Activated CD4-positive, alpha-beta T cell treated with anti-CD3 and anti-CD28 coated beads, Interleukin-2, amount 50 U/mL, for 1 hour (primary cell): Measurements from ENCODE around the gene KRTAP1-4.
"Not testable (repeated sequence)": the region's sequence is repeated elsewhere in the genome, so short reads cannot be mapped to it uniquely, and the experiment has no call there.

Experiments used
- DNase-seq: peaks from one replicate; pipeline ENCODE4 v3.0.0-alpha.2; 2020

KRTAP1-4 gene

DNA sequence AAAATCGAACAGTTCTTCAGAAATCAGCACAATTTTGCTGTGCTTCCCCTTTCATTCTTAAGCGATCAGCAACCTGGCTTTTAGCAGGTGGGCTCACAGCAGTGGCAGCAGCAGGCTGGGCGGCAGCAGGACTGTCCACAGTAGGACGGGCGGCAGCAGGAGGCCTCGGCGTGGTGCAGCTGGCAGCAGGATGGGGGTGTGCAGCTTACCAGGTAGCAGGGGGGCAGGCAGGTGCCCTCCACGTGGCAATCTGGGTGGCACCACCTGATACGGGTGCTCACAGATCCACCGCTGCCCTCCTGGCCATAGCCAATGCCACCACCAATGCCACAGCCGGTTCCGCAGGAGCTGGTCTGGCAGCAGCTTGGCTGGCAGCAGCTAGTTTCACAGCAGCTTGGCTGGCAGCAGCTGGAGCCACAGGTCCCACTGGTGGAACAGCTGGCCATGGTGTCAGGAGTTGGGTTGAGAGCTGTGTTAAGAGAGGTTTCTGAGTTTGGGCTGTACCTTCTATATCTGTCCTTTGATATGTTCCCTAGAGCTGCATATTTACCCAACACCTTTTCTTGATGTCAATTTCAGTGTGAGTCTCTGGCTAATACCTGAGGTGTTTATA is at the start of gene KRTAP1-4:
Gene KRTAP1-4 (minus strand): TSS at position 563 of the 613 bp plus-strand sequence. CDS start 117 bp downstream, at position 446.
- DNase-seq, result no peak

DNA sequence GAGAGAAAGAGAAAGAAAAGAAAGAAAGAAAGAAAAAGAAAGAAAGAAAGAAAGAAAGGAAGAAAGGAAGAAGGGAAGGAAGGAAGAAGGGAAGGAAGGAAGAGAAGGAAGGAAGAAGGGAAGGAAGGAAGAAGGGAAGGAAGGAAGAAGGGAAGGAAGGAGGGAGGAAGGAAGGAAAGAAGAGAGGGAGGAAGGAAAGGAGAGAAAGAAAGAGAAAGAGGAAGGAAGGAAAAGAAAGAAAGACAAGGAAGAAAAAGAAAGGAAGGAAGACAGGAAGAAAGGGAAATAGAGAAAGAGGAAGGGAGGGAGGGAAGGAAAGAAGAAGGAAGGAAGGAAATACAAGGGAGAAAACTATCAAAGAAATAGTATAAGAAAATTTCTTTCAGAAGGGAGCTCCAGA is 46.8 kb upstream of the KRTAP1-4 start:
- no peak for DNase-seq

GRCh38 chr17:41073676-41074075 is 43.7 kb upstream of the KRTAP1-4 start:
- DNase-seq, result no peak

- no peak for DNase-seq
These were observed 41.8 kb upstream of the KRTAP1-4 start for GRCh38 chr17:41071606-41072360.

DNA sequence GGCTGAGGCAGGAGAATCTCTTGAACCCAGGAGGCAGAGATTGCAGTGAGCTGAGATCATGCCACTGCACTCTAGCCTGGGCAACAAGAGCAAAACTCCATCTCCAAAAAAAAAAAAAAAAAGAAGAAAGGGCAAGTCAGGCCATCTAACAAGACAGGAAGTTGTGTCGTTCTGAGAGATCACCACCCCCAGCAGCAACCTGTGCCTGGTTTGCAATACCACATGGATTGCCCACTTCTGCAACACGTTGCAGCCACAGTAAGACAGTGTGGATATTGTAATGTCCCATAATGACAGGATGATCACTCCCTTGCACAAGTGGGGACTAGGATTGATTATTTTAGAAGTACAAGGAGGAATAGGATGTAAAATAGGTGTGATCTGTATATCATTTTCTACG is 39.0 kb upstream of the KRTAP1-4 start:
- DNase-seq, result no peak

GRCh38 chr17:41067281-41067680 is 37.3 kb upstream of the KRTAP1-4 start:
- DNase-seq, result no peak

- no peak for DNase-seq
These were observed 36.0 kb upstream of the KRTAP1-4 start, which contains the start of gene KRTAP2-4 for GRCh38 chr17:41065829-41066624. Gene KRTAP2-4 (minus strand): TSS chr17:41065879. CDS start chr17:41065845, 34 bp downstream.

DNA sequence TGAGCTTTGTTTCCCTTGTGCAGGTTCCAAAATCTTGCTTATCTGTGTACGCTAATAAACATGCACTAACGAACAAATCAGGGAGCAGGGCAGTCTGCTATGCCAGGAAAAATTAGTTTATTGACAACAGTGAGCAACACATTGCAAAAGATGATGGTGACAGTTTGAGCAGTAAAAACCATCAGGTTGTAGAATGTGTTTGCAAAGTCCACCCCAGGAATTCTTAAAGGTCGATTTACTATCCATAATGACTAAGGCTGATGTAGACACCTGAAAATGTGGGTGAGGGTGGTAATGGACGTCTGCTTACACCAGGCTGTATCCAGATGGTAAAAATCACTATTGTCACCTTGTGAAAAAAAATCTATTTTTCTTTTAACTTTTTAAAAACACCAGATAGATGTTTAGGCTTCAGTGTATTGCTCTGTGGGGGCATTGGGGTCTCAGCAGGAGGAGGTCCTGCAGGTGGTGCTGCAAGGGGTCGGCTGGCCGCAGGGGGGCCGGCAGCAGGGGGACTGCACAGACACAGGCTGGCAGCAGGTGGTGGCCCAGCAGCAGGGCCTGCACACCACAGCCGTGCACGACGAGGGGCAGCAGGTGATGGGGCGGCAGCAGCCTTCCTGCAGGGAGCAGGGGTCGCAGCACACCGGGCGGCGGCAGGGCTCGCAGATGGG is 35.2 kb upstream of the KRTAP1-4 start:
- not testable (repeated sequence) for DNase-seq

DNA sequence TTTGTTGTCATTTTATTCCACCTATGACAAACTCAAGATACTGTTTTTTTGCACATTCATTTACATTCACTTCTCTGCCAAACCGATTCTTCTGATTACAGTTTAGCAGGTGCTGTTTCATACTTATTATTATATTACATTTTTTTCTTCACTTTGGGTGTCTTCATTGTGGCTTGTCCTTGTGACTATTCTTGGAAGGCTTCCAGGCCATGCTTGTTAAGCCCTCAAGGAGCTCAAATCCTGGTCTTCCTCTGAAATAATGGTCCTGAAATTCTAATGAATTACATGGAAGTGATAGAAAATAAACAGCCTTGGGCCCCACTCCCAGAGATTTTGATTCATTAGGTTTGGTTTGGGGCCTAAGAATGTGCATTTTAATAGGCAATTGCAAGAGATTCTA is 34.3 kb upstream of the KRTAP1-4 start:
- DNase-seq, result no peak

- DNase-seq, result no peak
These were observed 33.5 kb upstream of the KRTAP1-4 start for GRCh38 chr17:41063449-41063848.

DNA sequence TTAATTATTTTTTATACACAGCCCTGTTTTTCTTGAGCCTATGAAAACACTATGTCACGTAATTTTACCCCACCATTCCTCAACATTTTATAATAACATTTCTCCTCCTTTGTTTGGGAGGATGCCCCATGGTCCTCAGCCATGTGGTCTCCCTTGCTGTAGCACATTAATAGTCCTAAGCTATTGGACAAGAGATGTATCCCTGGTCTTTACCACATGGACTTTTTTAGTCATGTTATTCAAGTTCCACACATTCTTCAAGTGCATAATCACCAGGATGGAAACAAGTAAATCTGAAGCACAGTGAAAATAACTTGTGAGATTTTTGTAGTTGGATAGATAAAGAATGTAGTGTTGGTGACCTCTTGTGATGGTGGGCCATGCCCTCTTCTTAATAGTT is 32.0 kb upstream of the KRTAP1-4 start:
- DNase-seq, result no peak

- no peak for DNase-seq
These were observed 30.1 kb upstream of the KRTAP1-4 start, which contains the start of gene KRTAP2-3 for GRCh38 chr17:41060052-41060604. Gene KRTAP2-3 (minus strand): TSS chr17:41060114. CDS start chr17:41060050, 64 bp downstream.

DNA sequence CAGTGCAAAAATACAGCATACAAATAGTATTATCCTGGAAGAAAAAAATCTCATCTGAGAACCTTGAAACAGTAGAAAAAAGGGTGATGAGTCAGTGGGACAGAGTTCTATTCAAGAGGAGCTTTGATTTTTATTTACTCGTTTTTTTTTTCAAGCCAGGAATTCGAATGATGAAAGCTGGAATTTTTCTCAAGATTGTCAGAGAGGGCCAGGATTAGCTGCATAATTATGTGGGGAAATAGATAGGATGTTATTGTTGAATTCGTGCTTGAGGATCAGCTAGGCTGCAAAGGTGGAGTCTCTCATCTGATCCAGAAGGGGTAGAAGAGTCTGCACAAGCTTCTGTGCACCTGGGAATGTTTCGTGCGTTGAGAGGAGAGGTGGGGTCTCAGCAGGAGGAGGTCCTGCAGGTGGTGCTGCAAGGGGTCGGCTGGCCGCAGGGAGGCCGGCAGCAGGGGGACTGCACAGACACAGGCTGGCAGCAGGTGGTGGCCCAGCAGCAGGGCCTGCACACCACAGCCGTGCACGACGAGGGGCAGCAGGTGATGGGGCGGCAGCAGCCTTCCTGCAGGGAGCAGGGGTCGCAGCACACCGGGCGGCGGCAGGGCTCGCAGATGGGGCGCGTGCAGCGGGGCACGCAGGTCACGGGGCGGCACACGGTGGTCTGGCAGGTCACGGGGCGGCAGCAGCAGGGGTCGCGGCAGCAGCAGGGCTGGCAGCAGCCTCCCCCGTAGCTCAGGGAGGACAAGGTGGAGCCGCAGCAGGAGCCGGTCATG is 29.5 kb upstream of the KRTAP1-4 start:
- not testable (repeated sequence) for DNase-seq

GRCh38 chr17:41058741-41059140 is 28.7 kb upstream of the KRTAP1-4 start:
- no peak for DNase-seq

GRCh38 chr17:41057547-41057946 is 27.6 kb upstream of the KRTAP1-4 start:
- no peak for DNase-seq

DNA sequence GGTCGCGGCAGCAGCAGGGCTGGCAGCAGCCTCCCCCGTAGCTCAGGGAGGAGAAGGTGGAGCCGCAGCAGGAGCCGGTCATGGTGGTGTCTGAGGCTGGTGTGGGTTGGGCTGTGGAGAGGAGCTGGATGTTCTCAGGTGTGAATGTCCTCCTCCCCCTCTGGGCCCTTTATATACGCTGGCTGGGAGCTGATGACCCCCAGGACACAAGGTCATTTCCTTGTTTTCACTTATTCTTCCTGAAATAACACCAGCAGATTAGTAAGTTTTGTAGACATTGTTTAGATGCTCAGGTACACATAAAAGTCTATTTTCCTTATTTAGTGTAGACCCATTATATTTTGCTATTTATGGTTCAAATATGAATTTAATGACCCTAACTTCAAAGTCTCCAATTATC is 25.1 kb upstream of the KRTAP1-4 start, which contains the start of gene KRTAP2-2:
Gene KRTAP2-2 (minus strand): TSS at position 101 of the 400 bp plus-strand sequence. CDS start 19 bp downstream, at position 82.
- not testable (repeated sequence) for DNase-seq

- DNase-seq, result not testable (repeated sequence)
These were observed 24.6 kb upstream of the KRTAP1-4 start for GRCh38 chr17:41054556-41054955.

- DNase-seq, result no peak
These were observed 24.0 kb upstream of the KRTAP1-4 start for GRCh38 chr17:41054025-41054424.

GRCh38 chr17:41052566-41052965 is 22.6 kb upstream of the KRTAP1-4 start:
- DNase-seq, result no peak

GRCh38 chr17:41049110-41049509 is 19.1 kb upstream of the KRTAP1-4 start:
- no peak for DNase-seq

GRCh38 chr17:41048441-41048840 is 18.4 kb upstream of the KRTAP1-4 start:
- DNase-seq, result no peak
